ENCODE measurements around the gene NDC80. TPM values are rescaled to one million over a fixed set of nuclear protein-coding genes. Genes with fewer than 3 reads are reported as not detected.

Gene NDC80
- total RNA-seq, 1 experiment from 2014 or later: 36.0 TPM

GRCh38 chr18:2651981-2652380 is 80.6 kb downstream of the NDC80 start:
- no peak overlapping the region for H3K27ac ChIP-seq (ENCODE audit: low read length)
- TF ChIP-seq TCF7L2 (IDR thresholded peaks at IDR 0.05; ENCODE audit: low read depth, low read length): no peak
- TF ChIP-seq POLR2AphosphoS5 (IDR thresholded peaks at IDR 0.05; ENCODE audit: low read depth, low read length): no peak
- TF ChIP-seq SIN3A (IDR thresholded peaks at IDR 0.05; ENCODE audit: borderline replicate concordance, insufficient read depth, low read depth, low read length): no peak
- TF ChIP-seq CTCF (IDR thresholded peaks at IDR 0.05): no peak
- TF ChIP-seq, protein P1, sequence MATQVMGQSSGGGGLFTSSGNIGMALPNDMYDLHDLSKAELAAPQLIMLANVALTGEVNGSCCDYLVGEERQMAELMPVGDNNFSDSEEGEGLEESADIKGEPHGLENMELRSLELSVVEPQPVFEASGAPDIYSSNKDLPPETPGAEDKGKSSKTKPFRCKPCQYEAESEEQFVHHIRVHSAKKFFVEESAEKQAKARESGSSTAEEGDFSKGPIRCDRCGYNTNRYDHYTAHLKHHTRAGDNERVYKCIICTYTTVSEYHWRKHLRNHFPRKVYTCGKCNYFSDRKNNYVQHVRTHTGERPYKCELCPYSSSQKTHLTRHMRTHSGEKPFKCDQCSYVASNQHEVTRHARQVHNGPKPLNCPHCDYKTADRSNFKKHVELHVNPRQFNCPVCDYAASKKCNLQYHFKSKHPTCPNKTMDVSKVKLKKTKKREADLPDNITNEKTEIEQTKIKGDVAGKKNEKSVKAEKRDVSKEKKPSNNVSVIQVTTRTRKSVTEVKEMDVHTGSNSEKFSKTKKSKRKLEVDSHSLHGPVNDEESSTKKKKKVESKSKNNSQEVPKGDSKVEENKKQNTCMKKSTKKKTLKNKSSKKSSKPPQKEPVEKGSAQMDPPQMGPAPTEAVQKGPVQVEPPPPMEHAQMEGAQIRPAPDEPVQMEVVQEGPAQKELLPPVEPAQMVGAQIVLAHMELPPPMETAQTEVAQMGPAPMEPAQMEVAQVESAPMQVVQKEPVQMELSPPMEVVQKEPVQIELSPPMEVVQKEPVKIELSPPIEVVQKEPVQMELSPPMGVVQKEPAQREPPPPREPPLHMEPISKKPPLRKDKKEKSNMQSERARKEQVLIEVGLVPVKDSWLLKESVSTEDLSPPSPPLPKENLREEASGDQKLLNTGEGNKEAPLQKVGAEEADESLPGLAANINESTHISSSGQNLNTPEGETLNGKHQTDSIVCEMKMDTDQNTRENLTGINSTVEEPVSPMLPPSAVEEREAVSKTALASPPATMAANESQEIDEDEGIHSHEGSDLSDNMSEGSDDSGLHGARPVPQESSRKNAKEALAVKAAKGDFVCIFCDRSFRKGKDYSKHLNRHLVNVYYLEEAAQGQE (IDR thresholded peaks at IDR 0.05; ENCODE audit: insufficient read depth in 1 of 2, low read depth in 2 of 2, low read length in 1 of 2): no peak
- in situ Hi-C loops (cut with HindIII; ENCODE audit: low pct_unique_long_range_greater_than_20kb, low sequenced_read_pairs): no loop called here
- no peaks in the 10 kb centered on the region for H3K9me3 ChIP-seq (ENCODE audit: control insufficient read depth, insufficient read depth, low read depth, low read length)
- DNase-seq (ENCODE audit: low read depth, low spot score) (no peak), ATAC-seq (no peak)
- H3K36me3 ChIP-seq (ENCODE audit: control insufficient read depth, insufficient read depth, low read length): peaks cover 6% of the 10 kb centered on the region; the same call in 1 of the 2 replicates
- ChIA-PET CTCF (no interaction called here), POLR2A (no interaction called here)
- H3K4me1 ChIP-seq (ENCODE audit: control insufficient read depth, insufficient read depth, low read length): peaks cover 8% of the 10 kb centered on the region
- no TSS peak for BruUV-seq (replicated peaks)
- no peak overlapping the region for H3K4me3 ChIP-seq (ENCODE audit: low read depth in 2 of 2, low read length in 2 of 2)
- intact Hi-C loops (cut with micrococcal nuclease; ENCODE audit: unreplicated experiment): no loop called here
- H3K27me3 ChIP-seq (ENCODE audit: control insufficient read depth, insufficient read depth, low read length): no peaks in the 10 kb centered on the region

GRCh38 chr18:2653467-2653866 is 82.1 kb downstream of the NDC80 start:
- Histone ChIP-seq H3K27ac (ENCODE audit: low read length) (no peak overlapping the region), H3K9me3 (ENCODE audit: control insufficient read depth, insufficient read depth, low read depth, low read length) (no peaks in the 10 kb centered on the region), H3K36me3 (ENCODE audit: control insufficient read depth, insufficient read depth, low read length) (peaks cover 6% of the 10 kb centered on the region; the same call in 1 of the 2 replicates), H3K4me3 (ENCODE audit: low read depth in 2 of 2, low read length in 2 of 2) (no peak overlapping the region), H3K27me3 (ENCODE audit: control insufficient read depth, insufficient read depth, low read length) (no peaks in the 10 kb centered on the region), H3K4me1 (ENCODE audit: control insufficient read depth, insufficient read depth, low read length) (peaks cover 14% of the 10 kb centered on the region)
- TF ChIP-seq POLR2AphosphoS5 (IDR thresholded peaks at IDR 0.05; ENCODE audit: low read depth, low read length) (no peak), TCF7L2 (IDR thresholded peaks at IDR 0.05; ENCODE audit: low read depth, low read length) (no peak), SIN3A (IDR thresholded peaks at IDR 0.05; ENCODE audit: borderline replicate concordance, insufficient read depth, low read depth, low read length) (no peak), CTCF (IDR thresholded peaks at IDR 0.05) (no peak)
- TF ChIP-seq, protein P1 (IDR thresholded peaks at IDR 0.05; ENCODE audit: insufficient read depth in 1 of 2, low read depth in 2 of 2, low read length in 1 of 2): no peak
- no TSS peak for BruUV-seq (replicated peaks)
- no peak for DNase-seq (ENCODE audit: low read depth, low spot score)
- in situ Hi-C loops (cut with HindIII; ENCODE audit: low pct_unique_long_range_greater_than_20kb, low sequenced_read_pairs) (no loop called here), intact Hi-C loops (cut with micrococcal nuclease; ENCODE audit: unreplicated experiment) (no loop called here)
- CTCF ChIA-PET: no interaction called here
- no peak for ATAC-seq
- POLR2A ChIA-PET: interaction anchor here (0.6 kb wide), 1 partner anchor 74 kb away, joined by 3 read pairs; no protein-coding TSS in a partner anchor

Measured in Panc1 (cell line).